Transverse colon (tissue), 4 donors: ENCODE measurements around the gene PMEL. TPM values are rescaled to one million over a fixed set of nuclear protein-coding genes. Genes with fewer than 3 reads are reported as not detected.
"Not testable (repeated sequence)": the region's sequence is repeated elsewhere in the genome, so short reads cannot be mapped to it uniquely, and the experiment has no call there.

Experiments used
- DNase-seq: peaks from one replicate; pipeline ENCODE4 v3.0.0-alpha.2; 2019
- H3K27ac ChIP-seq, 4 donors: fragments of 200-600 bp; sonication (generic); 2 replicates each; pipeline ENCODE4 v1.5.1; 2016 to 2018; ENCODE audit warnings: inconsistent platforms in 4 of 4
- H3K27me3 ChIP-seq: fragments of 200-600 bp; sonication (generic); 2 replicates; pipeline ENCODE4 v1.5.1; 2017; ENCODE audit warnings: inconsistent platforms
- H3K36me3 ChIP-seq, 4 donors: fragments of 200-600 bp; sonication (generic); 2 replicates each; pipeline ENCODE4 v1.5.1; 2017 to 2019; ENCODE audit warnings: inconsistent platforms in 4 of 4
- H3K4me1 ChIP-seq, 4 donors: fragments of 200-600 bp; sonication (generic); 2 replicates each; pipeline ENCODE4 v1.5.1; 2017 to 2020; ENCODE audit warnings: inconsistent platforms in 4 of 4
- H3K4me3 ChIP-seq, 4 donors: fragments of 200-600 bp; sonication (generic); 1 replicate in 1 of 4; 2 replicates in 3 of 4; pipeline versions ENCODE4 v1.5.1 to v1.6.1; 2017 to 2019; ENCODE audit warnings: inconsistent platforms in 4 of 4
- H3K9me3 ChIP-seq, 2 donors: fragments of 200-600 bp; sonication (generic); 2 replicates each; pipeline ENCODE4 v1.5.1; 2017 to 2019; ENCODE audit warnings: inconsistent platforms in 2 of 2
- EP300 ChIP-seq: sonication (generic); formaldehyde crosslinking; IDR thresholded peaks from one replicate; pipeline ENCODE4 v1.6.1; 2017; ENCODE audit warnings: antibody characterized with exemption, low read depth
- POLR2A ChIP-seq: fragments of 450-650 bp; IDR thresholded peaks from one replicate; pipeline ENCODE4 v1.6.1; 2016; ENCODE audit warnings: antibody characterized with exemption, mild to moderate bottlenecking, moderate library complexity
- POLR2AphosphoS5 ChIP-seq, 3 donors: sonication (generic); formaldehyde crosslinking; IDR thresholded peaks; one replicate each; pipeline ENCODE4 v1.6.1; 2016; ENCODE audit warnings: antibody characterized with exemption in 3 of 3
- WGBS, 2 donors: methylation state at CpG; one replicate each; pipeline ENCODE4 v1.1.5; 2018; ENCODE audit warnings: low coverage in 1 of 2; 5-methylcytosine and 5-hydroxymethylcytosine counted together
- in situ Hi-C, 4 donors: fragments of 200-750 bp; cut with MboI; loops; one replicate each; pipeline versions ENCODE4 v1.15.0 to v1.15.1; 2017; ENCODE audit warnings: low sequenced_read_pairs in 3 of 4, low pct_ligation_motif_present in 1 of 4, low pct_unique_long_range_greater_than_20kb in 1 of 4
- intact Hi-C: fragments of 100-400 bp; cut with DNase I; formaldehyde crosslinking; loops from one replicate; pipeline ENCODE4 v1.15.1; 2023; ENCODE audit warnings: low total_unique reads
- total RNA-seq, 4 donors: library from RNA; depleted of rRNA; stranded (reverse); fragments of >200 nt; gene quantifications; one replicate each; pipeline ENCODE4 v1.1.0, GENCODE V29; 2016
- TF ChIP-seq, protein P1 (sequence below), 5 experiments: fragments of 200-600 bp in 3 of 5; fragments of 450-650 bp in 2 of 5; sonication (generic) in 3 of 5; IDR thresholded peaks; 1 replicate in 2 of 5; 2 replicates in 3 of 5; pipeline ENCODE4 v1.5.1; 2016 to 2017; ENCODE audit warnings: antibody characterized with exemption in 5 of 5, inconsistent platforms in 3 of 5, mild to moderate bottlenecking in 2 of 5, moderate library complexity in 1 of 5

PMEL gene
- total RNA-seq, 4 donors from 2014 or later: 2.4 to 7.0 (median 4.9) TPM; not detected in 1

GRCh38 chr12:55985341-55985740 lies 19.5 kb upstream of the PMEL start:
- peaks cover 0 to 63% (median 21%) of the 10 kb centered on the region in 4 donors for H3K36me3 ChIP-seq
- intact Hi-C loops: no loop called here
- no peak overlapping the region for H3K27ac ChIP-seq

DNA sequence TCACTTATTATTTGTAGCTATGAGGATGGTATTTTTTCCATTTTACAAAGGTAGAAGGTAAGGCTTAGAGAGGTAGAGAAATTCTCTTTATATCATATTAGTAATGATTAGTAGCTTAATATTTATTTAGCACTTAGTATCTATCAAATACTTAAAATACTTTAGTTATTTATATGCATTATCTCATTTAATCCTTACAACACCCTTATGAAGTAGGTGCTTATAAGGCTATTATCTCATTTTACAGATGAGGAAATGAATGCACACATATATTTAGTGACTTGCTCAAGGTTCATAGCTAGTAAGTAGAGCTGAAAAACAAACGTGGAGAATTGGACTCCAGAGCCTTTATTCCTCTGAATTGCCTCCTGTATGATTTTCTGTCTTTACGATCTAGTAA lies 19.0 kb upstream of the PMEL start:
- in situ Hi-C loops (no loop called here), intact Hi-C loops (no loop called here)
- TF ChIP-seq, protein P1, sequence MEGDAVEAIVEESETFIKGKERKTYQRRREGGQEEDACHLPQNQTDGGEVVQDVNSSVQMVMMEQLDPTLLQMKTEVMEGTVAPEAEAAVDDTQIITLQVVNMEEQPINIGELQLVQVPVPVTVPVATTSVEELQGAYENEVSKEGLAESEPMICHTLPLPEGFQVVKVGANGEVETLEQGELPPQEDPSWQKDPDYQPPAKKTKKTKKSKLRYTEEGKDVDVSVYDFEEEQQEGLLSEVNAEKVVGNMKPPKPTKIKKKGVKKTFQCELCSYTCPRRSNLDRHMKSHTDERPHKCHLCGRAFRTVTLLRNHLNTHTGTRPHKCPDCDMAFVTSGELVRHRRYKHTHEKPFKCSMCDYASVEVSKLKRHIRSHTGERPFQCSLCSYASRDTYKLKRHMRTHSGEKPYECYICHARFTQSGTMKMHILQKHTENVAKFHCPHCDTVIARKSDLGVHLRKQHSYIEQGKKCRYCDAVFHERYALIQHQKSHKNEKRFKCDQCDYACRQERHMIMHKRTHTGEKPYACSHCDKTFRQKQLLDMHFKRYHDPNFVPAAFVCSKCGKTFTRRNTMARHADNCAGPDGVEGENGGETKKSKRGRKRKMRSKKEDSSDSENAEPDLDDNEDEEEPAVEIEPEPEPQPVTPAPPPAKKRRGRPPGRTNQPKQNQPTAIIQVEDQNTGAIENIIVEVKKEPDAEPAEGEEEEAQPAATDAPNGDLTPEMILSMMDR (IDR thresholded peaks at IDR 0.05): no peak
- TF ChIP-seq EP300: no peak
- TF ChIP-seq POLR2AphosphoS5 (IDR thresholded peaks at IDR 0.05): no peak
- TF ChIP-seq POLR2A: no peak
- peaks cover 0 to 59% (median 19%) of the 10 kb centered on the region in 4 donors for H3K36me3 ChIP-seq
- no peaks in the 10 kb centered on the region for H3K4me1 ChIP-seq
- no peak for DNase-seq
- WGBS, 2 donors: 65 to 79% methylated on average over 2 of the region's 2 CpGs
- H3K9me3 ChIP-seq: no peaks in the 10 kb centered on the region
- no peak overlapping the region for H3K27ac ChIP-seq
- H3K4me3 ChIP-seq: no peak overlapping the region
- H3K27me3 ChIP-seq: no peaks in the 10 kb centered on the region

More at GRCh38 chr12:55985341-55985740, 19.5 kb upstream of the PMEL start:
- in situ Hi-C loops: no loop called here
- no peak for TF ChIP-seq POLR2A
- no peaks in the 10 kb centered on the region for H3K27me3 ChIP-seq
- H3K4me1 ChIP-seq: no peaks in the 10 kb centered on the region
- no peaks in the 10 kb centered on the region for H3K9me3 ChIP-seq
- no peak for DNase-seq
- 87 to 88% methylated on average over 3 to 4 of the region's 4 CpGs for WGBS, 2 donors
- H3K4me3 ChIP-seq: no peak overlapping the region

DNA sequence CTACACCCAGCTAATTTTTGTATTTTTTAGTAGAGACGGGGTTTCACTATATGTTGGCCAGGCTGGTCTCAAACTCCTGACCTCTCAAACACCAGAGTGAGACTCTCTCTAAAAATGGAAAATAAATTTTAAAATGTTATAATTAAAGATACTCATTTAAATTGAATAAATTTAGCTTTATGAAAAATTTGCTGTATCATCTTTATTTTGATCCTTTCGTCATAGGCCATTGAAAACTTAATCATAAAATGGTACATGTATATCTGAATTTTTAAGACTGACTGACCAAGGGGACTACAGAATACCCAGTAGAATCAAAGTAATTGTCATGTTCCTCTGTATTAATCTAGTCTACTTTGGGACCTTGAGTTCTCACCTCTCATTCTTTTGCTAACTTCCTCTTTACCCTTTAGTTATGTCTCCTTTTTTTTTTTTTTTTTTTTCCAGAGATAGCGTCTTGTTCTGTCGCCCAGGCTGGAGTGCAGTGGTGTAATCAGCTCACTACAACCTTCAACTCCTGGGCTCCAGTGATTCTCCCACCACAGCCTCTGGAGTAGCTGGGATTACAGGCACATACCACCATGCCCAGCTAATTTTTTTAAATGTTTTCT lies 17.5 kb upstream of the PMEL start:
- TF ChIP-seq, protein P1 (IDR thresholded peaks at IDR 0.05): no peak
- no peak for TF ChIP-seq EP300
- no peak for TF ChIP-seq POLR2A
- no peak for TF ChIP-seq POLR2AphosphoS5 (IDR thresholded peaks at IDR 0.05)
- H3K27ac ChIP-seq: no peak overlapping the region
- H3K4me3 ChIP-seq: no peak overlapping the region
- 76 to 90% methylated on average over 4 of the region's 4 CpGs for WGBS, 2 donors
- H3K9me3 ChIP-seq: no peaks in the 10 kb centered on the region
- H3K4me1 ChIP-seq: peaks cover 0 to 3% (median 0%) of the 10 kb centered on the region in 4 donors
- H3K36me3 ChIP-seq: peaks cover 0 to 48% (median 14%) of the 10 kb centered on the region in 4 donors
- in situ Hi-C loops: no loop called here
- DNase-seq: no peak
- intact Hi-C loops: no loop called here
- no peaks in the 10 kb centered on the region for H3K27me3 ChIP-seq

DNA sequence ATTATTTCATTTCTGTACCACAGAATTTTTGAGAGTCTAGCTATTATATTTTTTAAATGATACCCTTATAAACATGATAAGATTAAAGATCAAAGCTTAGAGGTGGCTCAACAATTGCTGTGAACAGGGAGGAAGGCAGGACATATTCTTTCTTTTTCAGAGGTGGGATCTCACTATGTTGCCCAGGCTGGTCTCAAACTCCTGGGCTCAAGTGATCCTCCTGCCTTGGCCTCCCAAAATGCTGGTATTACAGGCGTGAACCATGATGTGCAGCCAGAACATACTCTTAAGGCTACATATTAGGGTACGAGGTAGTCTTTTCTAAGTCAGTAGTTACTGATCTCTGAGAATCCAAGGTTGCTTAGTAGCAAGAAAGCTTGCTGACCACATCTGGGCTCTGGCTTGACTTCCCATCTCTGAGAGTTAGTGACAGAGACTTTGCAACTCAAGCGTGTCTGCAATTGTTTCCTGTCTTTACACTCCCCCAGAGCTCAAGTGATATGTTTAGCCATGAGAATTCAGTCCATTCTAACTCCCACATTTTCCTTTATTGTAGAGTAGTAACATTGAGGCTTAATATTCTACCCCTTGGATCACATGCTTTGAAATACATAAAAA lies 16.6 kb upstream of the PMEL start:
- in situ Hi-C loops: no loop called here
- no peak for DNase-seq
- 84% methylated on average over 3 of the region's 3 CpGs; no CpG with 5 or more reads in 1 of the 2 donors for WGBS, 2 donors

GRCh38 chr12:55981882-55982281 lies 16.0 kb upstream of the PMEL start:
- 75% methylated on average over 5 of the region's 5 CpGs; no CpG with 5 or more reads in 1 of the 2 donors for WGBS, 2 donors
- H3K27ac ChIP-seq, intact Hi-C loops, H3K9me3 ChIP-seq, in situ Hi-C loops, DNase-seq, H3K4me3 ChIP-seq, H3K27me3 ChIP-seq: not testable (repeated sequence)
- Histone ChIP-seq H3K36me3 (peaks cover 0 to 37% (median 7%) of the 10 kb centered on the region in 4 donors), H3K4me1 (peaks cover 5 to 18% (median 12%) of the 10 kb centered on the region in 4 donors)

More for the DNA sequence above, 16.6 kb upstream of the PMEL start:
- TF ChIP-seq POLR2A (no peak), EP300 (no peak), POLR2AphosphoS5 (IDR thresholded peaks at IDR 0.05) (no peak)
- TF ChIP-seq, protein P1 (IDR thresholded peaks at IDR 0.05): no peak
- H3K36me3 ChIP-seq: peaks cover 0 to 41% (median 9%) of the 10 kb centered on the region in 4 donors
- intact Hi-C loops: no loop called here
- no peaks in the 10 kb centered on the region for H3K27me3 ChIP-seq
- H3K27ac ChIP-seq: no peak overlapping the region
- H3K4me1 ChIP-seq: peaks cover 0 to 13% (median 6%) of the 10 kb centered on the region in 4 donors
- no peaks in the 10 kb centered on the region for H3K9me3 ChIP-seq
- no peak overlapping the region for H3K4me3 ChIP-seq
